Measurements from ENCODE around the gene DOCK1. TPM values are rescaled to one million over a fixed set of nuclear protein-coding genes. Genes with fewer than 3 reads are reported as not detected.

Gene DOCK1
- total RNA-seq, 3 donors from 2014 or later, result 50.4 to 101 (median 69.2) TPM

DNA sequence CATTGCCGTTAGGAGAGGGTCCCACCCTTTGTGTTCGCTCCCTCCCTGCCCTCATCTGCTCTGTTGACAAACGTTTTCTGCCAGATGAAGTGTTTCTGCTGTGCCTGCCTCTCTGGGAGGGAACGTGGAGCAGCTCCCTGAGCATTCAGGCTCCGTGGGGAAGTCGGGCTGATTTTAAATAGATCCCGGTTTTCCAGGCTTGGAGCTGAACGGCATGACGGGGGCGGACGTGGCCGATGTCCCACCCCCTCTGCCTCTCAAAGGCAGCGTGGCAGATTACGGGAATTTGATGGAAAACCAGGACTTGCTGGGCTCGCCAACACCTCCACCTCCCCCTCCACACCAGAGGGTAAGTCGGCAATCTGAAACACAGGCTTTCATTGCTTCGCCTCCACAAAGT is 542.0 kb downstream of the DOCK1 start:
- Histone ChIP-seq H3K27me3 (no peaks in the 10 kb centered on the region), H3K4me3 (no peak overlapping the region), H3K4me1 (no peaks in the 10 kb centered on the region), H3K36me3 (no peaks in the 10 kb centered on the region), H3K27ac (no peak overlapping the region), H3K9me3 (no peaks in the 10 kb centered on the region)
- intact Hi-C loops (cut with DNase I; ENCODE audit: low total_unique reads), result no loop called here
- TF ChIP-seq POLR2A (IDR thresholded peaks at IDR 0.05), result no peak
- TF ChIP-seq CTCF (IDR thresholded peaks at IDR 0.05), result no peak
- no peak for TF ChIP-seq POLR2AphosphoS5 (IDR thresholded peaks at IDR 0.05)
- no peak for DNase-seq (ENCODE audit: low spot score in 2 of 2)

GRCh38 chr10:127449490-127449889 is 544.3 kb downstream of the DOCK1 start:
- intact Hi-C loops (cut with DNase I; ENCODE audit: low total_unique reads), result no loop called here
- Histone ChIP-seq H3K4me3 (no peak overlapping the region), H3K4me1 (no peaks in the 10 kb centered on the region), H3K27ac (no peak overlapping the region), H3K27me3 (no peaks in the 10 kb centered on the region), H3K36me3 (no peaks in the 10 kb centered on the region), H3K9me3 (no peaks in the 10 kb centered on the region)
- DNase-seq (ENCODE audit: low spot score in 2 of 2), result no peak
- TF ChIP-seq POLR2A (IDR thresholded peaks at IDR 0.05) (no peak), POLR2AphosphoS5 (IDR thresholded peaks at IDR 0.05) (no peak), CTCF (IDR thresholded peaks at IDR 0.05) (no peak)

- H3K4me1 ChIP-seq, result no peaks in the 10 kb centered on the region
- no peaks in the 10 kb centered on the region for H3K27me3 ChIP-seq
- H3K27ac ChIP-seq, result no peak overlapping the region
- no peaks in the 10 kb centered on the region for H3K36me3 ChIP-seq
- intact Hi-C loops (cut with DNase I; ENCODE audit: low total_unique reads), result no loop called here
- TF ChIP-seq CTCF (IDR thresholded peaks at IDR 0.05), result no peak
- no peak for TF ChIP-seq POLR2A (IDR thresholded peaks at IDR 0.05)
- TF ChIP-seq POLR2AphosphoS5 (IDR thresholded peaks at IDR 0.05), result no peak
- no peak overlapping the region for H3K4me3 ChIP-seq
- DNase-seq (ENCODE audit: low spot score in 2 of 2), result no peak
- no peaks in the 10 kb centered on the region for H3K9me3 ChIP-seq
Measured at GRCh38 chr10:127450644-127451043, 545.4 kb downstream of the DOCK1 start.

- Histone ChIP-seq H3K4me1 (no peaks in the 10 kb centered on the region), H3K9me3 (no peaks in the 10 kb centered on the region), H3K4me3 (no peak overlapping the region), H3K27me3 (no peaks in the 10 kb centered on the region), H3K27ac (no peak overlapping the region), H3K36me3 (no peaks in the 10 kb centered on the region)
- TF ChIP-seq POLR2A (IDR thresholded peaks at IDR 0.05) (no peak), CTCF (IDR thresholded peaks at IDR 0.05) (no peak), POLR2AphosphoS5 (IDR thresholded peaks at IDR 0.05) (no peak)
- intact Hi-C loops (cut with DNase I; ENCODE audit: low total_unique reads), result no loop called here
- DNase-seq (ENCODE audit: low spot score in 2 of 2), result no peak
Measured at GRCh38 chr10:127451628-127452027, 546.4 kb downstream of the DOCK1 start.

DNA sequence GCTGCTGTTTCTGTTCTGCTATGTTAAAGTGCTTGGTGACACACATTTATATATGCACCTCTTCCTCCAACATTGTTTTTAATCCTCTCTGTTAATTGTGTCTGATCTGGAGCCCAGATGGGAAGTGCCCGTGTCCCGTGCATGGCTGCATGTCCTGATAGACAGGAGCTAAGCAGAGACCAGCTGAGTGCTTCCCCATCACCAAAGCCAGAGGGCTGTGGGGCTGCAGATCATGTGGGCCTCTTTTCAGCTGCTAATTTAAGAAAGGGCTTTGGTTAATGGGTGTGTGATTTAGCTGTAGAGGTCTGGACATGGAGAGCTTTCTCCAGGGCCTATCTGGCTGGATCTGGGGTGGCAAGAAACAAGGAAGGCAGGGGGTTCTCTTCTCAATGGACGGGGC is 547.3 kb downstream of the DOCK1 start:
- H3K4me3 ChIP-seq, result no peak overlapping the region
- no peaks in the 10 kb centered on the region for H3K27me3 ChIP-seq
- intact Hi-C loops (cut with DNase I; ENCODE audit: low total_unique reads), result no loop called here
- H3K27ac ChIP-seq, result no peak overlapping the region
- H3K36me3 ChIP-seq, result no peaks in the 10 kb centered on the region
- TF ChIP-seq POLR2AphosphoS5 (IDR thresholded peaks at IDR 0.05) (no peak), POLR2A (IDR thresholded peaks at IDR 0.05) (no peak), CTCF (IDR thresholded peaks at IDR 0.05) (no peak)
- no peaks in the 10 kb centered on the region for H3K9me3 ChIP-seq
- H3K4me1 ChIP-seq, result no peaks in the 10 kb centered on the region
- DNase-seq (ENCODE audit: low spot score in 2 of 2), result no peak

All from breast epithelium (tissue), 4 donors.